HFFc6 (cell line): ENCODE measurements around the gene ALCAM. TPM values are rescaled to one million over a fixed set of nuclear protein-coding genes. Genes with fewer than 3 reads are reported as not detected.
A peak's percentile ranks its signal among the peaks of the same experiment; 100 is the strongest.

Experiments used
- DNase-seq: peaks from one replicate; pipeline ENCODE4 v3.0.0-alpha.2; 2018
- H3K27ac Mint-ChIP-seq: 2 replicates; pipeline ENCODE4 v1.8.0; 2020; ENCODE audit warnings: mild to moderate bottlenecking, mixed read lengths
- H3K27me3 Mint-ChIP-seq: 2 replicates; pipeline ENCODE4 v1.8.0; 2021; ENCODE audit warnings: mild to moderate bottlenecking, moderate library complexity, mixed read lengths; ENCODE audit not compliant: insufficient read depth
- H3K36me3 Mint-ChIP-seq: 2 replicates; pipeline ENCODE4 v1.8.0; 2021; ENCODE audit warnings: low read depth, mixed read lengths
- H3K4me1 Mint-ChIP-seq: 2 replicates; pipeline ENCODE4 v1.8.0; 2020; ENCODE audit warnings: low read depth, mixed read lengths
- H3K4me3 Mint-ChIP-seq: 2 replicates; pipeline ENCODE4 v1.8.0; 2020; ENCODE audit warnings: mild to moderate bottlenecking, moderate library complexity, mixed read lengths
- H3K9me3 Mint-ChIP-seq: 2 replicates; pipeline ENCODE4 v1.8.0; 2020; ENCODE audit warnings: mild to moderate bottlenecking, mixed read lengths
- total RNA-seq, 6 experiments: library from RNA; stranded (reverse); fragmentation: NEBNext Ultra II Directional; extraction: Animal tissue kit (Norgen Biotek cat#: 25700); gene quantifications; 2 replicates in 1 of 6; 3 replicates in 5 of 6; pipeline ENCODE4 v1.2.3, GENCODE V29; 2021
- TF ChIP-seq, protein P1 (sequence below): fragments of 200-600 bp; sonication (generic); IDR thresholded peaks from 2 replicates; pipeline ENCODE4 v1.5.0; 2021; ENCODE audit warnings: antibody characterized with exemption, mild to moderate bottlenecking

Gene ALCAM
- total RNA-seq, 6 experiments from 2014 or later, result 307 to 420 (median 361) TPM

DNA sequence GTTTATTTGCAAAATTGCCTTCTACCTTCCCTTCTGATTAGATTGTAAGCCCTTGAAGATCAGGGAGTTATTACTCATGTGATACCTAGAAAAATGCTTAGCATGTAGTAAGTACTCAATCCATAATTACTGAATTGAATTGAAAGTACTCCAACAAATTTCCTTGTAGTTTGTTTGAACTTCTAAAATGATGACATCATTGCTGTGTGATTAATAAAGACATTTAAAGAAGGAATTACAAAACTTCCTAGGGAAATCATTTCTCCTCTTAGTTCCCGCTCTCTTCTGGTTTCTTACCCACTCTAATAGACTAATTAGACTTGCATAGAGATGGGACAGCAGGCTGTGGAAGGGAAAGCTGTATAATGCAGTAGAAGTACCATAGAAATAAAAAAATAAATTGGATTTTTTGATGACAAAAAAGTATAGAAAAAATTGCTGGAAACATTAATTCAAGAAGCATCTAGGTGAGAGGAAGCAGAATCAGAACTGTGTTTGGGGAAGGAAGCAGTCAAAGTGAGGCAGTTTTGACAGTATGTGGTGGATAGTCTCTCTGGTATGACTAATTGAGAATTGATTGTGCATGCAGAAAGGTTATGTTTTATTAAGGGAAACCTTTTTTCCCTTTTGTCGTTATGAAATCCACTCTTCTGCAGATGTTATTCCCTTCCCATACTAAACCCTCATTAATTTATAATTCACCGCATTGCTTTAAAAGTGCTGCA lies 93.0 kb downstream of the ALCAM start:
- H3K4me3 Mint-ChIP-seq, result peak overlapping the region; percentile 27
- H3K9me3 Mint-ChIP-seq, result no peaks in the 10 kb centered on the region
- DNase-seq, result no peak
- TF ChIP-seq, protein P1, sequence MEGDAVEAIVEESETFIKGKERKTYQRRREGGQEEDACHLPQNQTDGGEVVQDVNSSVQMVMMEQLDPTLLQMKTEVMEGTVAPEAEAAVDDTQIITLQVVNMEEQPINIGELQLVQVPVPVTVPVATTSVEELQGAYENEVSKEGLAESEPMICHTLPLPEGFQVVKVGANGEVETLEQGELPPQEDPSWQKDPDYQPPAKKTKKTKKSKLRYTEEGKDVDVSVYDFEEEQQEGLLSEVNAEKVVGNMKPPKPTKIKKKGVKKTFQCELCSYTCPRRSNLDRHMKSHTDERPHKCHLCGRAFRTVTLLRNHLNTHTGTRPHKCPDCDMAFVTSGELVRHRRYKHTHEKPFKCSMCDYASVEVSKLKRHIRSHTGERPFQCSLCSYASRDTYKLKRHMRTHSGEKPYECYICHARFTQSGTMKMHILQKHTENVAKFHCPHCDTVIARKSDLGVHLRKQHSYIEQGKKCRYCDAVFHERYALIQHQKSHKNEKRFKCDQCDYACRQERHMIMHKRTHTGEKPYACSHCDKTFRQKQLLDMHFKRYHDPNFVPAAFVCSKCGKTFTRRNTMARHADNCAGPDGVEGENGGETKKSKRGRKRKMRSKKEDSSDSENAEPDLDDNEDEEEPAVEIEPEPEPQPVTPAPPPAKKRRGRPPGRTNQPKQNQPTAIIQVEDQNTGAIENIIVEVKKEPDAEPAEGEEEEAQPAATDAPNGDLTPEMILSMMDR, result no peak
- H3K27ac Mint-ChIP-seq, result peak overlapping the region; percentile 64
- peaks cover 58% of the 10 kb centered on the region for H3K4me1 Mint-ChIP-seq
- no peaks in the 10 kb centered on the region for H3K27me3 Mint-ChIP-seq
- peaks cover 13% of the 10 kb centered on the region; the same call in 1 of the 2 replicates for H3K36me3 Mint-ChIP-seq

DNA sequence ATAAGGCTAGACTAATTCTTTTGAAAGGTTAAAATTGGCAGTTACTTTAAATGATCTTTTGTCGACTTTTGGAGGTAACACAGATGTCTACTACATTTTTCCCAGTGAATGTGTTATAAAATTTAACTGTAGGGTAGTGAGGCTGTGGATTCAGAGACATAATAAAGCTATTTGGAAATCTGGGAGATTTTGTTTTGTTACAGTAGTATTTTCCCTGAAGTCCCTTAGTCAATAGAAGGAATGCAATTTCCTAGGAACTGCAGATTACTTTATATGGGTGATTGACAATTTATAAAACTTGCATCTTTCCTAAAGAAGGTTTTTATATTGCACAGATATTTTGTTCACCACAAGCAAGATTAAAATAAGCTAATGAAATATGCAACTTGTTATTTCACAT lies 96.9 kb downstream of the ALCAM start:
- no peaks in the 10 kb centered on the region for H3K9me3 Mint-ChIP-seq
- H3K4me1 Mint-ChIP-seq, result peaks cover 78% of the 10 kb centered on the region

DNA sequence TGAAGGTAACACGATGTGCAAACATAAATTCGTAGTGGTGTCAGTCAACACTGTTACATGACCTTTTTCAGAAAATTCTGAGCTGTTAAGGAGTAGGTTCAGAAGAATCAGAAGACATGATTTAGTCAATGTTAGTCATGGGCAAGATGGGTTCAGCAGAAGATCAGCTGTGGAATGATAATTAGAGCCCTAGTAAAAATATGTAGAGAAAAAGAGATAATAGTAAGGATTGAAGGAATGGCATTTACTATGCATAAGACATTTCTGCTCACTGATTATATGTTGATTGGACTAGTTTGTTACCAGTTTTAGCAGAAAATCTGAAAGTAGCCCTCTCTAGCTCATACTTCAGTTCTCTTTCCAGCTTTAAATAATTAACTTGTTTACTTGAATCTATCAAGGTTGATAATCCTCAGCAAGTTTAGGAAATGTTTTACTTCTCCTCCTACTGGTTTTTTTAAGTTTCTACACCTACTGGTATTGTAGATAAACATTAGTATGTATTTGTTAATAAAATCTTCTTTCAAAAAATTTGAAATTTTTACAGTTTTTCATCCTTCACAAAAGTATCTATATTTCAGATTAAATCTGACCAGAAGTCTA lies 98.6 kb downstream of the ALCAM start:
- TF ChIP-seq, protein P1, result peak; percentile 39
- Mint-ChIP-seq H3K4me1 (peaks cover 72% of the 10 kb centered on the region), H3K36me3 (no peaks in the 10 kb centered on the region), H3K27ac (peak overlapping the region; percentile 48), H3K27me3 (no peaks in the 10 kb centered on the region), H3K9me3 (no peaks in the 10 kb centered on the region), H3K4me3 (peak overlapping the region; percentile 41)
- peak; percentile 44 for DNase-seq

More for the DNA sequence above, 96.9 kb downstream of the ALCAM start:
- DNase-seq, result no peak
- Mint-ChIP-seq H3K4me3 (no peak overlapping the region), H3K27ac (no peak overlapping the region), H3K27me3 (no peaks in the 10 kb centered on the region), H3K36me3 (no peaks in the 10 kb centered on the region)
- TF ChIP-seq, protein P1, result no peak

DNA sequence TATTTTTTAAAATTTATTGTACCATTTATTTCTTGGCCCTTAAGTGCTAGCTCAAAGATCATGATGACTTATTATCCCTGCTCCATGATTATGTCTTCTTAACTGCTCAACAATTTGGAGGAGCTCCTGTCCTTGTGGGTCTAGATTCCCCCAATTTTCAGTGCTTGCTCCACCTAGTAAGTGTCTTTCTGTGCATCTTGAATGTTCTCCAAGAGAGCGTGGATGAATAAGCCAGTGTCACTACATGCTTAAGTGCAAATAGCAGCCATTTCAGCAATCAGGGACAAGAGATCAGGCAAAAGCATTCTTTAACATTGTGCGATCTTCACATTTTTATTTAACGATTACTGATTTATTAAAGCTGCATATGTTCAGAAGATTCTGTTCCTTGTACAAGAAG lies 99.4 kb downstream of the ALCAM start:
- Mint-ChIP-seq H3K4me3 (peak overlapping the region; percentile 41; the same call in 1 of the 2 replicates), H3K4me1 (peaks cover 72% of the 10 kb centered on the region), H3K36me3 (peaks cover 4% of the 10 kb centered on the region), H3K9me3 (no peaks in the 10 kb centered on the region), H3K27me3 (no peaks in the 10 kb centered on the region), H3K27ac (peak overlapping the region; percentile 76)
- no peak for DNase-seq
- TF ChIP-seq, protein P1, result no peak

DNA sequence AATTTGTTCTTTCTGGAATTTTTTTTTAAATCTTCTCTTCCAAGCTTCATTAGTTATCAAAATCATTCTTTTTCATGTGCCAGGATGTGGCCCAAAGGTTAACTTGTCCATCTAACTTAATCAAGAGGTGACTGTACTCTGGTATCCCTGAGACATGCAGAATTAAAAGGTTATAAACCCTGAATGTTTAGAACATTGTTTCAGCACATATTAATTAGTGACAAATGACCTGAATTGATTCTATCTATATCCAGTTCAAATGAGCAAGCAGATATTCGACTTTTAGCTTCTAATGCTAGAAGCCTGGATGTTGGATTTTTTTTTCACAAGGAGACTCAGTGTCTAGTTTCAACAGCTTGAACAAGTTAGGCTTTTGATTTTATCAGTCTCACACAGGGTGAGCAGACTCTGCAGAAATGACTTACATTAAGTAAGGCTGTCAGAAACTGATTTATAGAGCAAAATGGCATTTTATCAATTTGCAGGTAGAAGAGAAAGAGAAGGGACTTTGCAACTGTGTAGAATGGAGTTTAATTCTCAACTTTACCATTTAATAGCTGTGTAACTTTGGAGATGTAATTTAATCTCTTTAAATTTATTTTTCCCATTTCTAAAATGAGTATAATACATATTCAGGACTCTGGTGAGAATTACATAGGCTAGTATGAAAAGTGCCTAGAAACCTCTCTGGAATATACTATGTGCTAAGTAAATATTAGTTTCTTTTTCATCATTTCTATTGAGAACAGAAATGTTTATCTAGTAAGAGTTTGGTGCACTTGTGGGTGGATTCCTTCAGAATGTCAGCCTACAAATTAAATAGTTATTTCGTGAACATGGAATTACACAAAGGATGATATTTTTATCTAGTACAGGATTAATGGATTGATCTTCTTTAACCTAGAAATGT lies 100.0 kb downstream of the ALCAM start:
- Mint-ChIP-seq H3K4me1 (peaks cover 76% of the 10 kb centered on the region), H3K36me3 (peaks cover 8% of the 10 kb centered on the region), H3K27ac (peak overlapping the region; percentile 76), H3K27me3 (no peaks in the 10 kb centered on the region), H3K4me3 (peak overlapping the region; percentile 41), H3K9me3 (no peaks in the 10 kb centered on the region)
- TF ChIP-seq, protein P1, result no peak
- DNase-seq, result peak; percentile 33
